GM12801 (cell line): ENCODE measurements around the gene STK32B.

Experiments used
- TF ChIP-seq, protein P1 (sequence below): IDR thresholded peaks from one replicate; pipeline ENCODE4 v1.5.1; 2011; ENCODE audit warnings: control low read depth; ENCODE audit not compliant: insufficient read length; ENCODE audit errors: extremely low read depth

Gene STK32B

DNA sequence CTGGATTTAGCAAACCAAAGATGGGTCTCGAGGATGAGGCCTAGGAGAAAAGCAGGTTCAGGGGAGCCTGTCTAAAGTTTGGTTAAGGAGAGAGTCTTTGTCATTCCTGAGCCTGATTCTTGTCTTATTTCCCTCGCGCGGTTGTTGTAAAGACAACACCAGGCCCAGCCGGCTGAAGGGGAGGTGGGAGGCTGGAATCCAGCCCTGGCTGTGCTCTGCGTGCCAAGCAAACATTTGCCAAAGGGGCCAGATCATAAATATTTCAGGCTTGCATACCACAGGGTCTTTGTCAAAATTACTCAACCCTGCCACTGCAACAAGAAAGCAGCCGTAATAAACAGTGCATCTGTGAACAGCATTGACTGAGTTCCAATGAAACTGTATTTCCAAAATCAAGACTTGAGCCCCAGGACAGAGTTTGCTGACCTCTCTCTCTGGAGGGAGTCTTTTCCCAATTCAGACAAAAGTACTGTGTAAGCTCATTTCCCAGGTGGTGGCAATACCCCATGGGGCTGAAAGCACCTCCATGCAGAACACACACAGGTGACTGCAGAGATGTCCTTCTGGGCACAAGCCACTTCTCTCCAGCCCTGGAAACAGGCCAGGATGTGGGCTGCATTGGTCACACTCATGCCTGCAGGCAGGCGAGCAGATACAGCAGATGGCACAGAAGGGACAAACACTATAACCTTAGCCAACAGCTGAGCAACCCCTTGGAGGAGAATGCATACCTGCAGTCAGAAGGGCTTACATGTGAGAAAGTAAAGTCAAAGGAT lies 320.3 kb downstream of the STK32B start:
- TF ChIP-seq, protein P1, sequence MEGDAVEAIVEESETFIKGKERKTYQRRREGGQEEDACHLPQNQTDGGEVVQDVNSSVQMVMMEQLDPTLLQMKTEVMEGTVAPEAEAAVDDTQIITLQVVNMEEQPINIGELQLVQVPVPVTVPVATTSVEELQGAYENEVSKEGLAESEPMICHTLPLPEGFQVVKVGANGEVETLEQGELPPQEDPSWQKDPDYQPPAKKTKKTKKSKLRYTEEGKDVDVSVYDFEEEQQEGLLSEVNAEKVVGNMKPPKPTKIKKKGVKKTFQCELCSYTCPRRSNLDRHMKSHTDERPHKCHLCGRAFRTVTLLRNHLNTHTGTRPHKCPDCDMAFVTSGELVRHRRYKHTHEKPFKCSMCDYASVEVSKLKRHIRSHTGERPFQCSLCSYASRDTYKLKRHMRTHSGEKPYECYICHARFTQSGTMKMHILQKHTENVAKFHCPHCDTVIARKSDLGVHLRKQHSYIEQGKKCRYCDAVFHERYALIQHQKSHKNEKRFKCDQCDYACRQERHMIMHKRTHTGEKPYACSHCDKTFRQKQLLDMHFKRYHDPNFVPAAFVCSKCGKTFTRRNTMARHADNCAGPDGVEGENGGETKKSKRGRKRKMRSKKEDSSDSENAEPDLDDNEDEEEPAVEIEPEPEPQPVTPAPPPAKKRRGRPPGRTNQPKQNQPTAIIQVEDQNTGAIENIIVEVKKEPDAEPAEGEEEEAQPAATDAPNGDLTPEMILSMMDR = no peak

DNA sequence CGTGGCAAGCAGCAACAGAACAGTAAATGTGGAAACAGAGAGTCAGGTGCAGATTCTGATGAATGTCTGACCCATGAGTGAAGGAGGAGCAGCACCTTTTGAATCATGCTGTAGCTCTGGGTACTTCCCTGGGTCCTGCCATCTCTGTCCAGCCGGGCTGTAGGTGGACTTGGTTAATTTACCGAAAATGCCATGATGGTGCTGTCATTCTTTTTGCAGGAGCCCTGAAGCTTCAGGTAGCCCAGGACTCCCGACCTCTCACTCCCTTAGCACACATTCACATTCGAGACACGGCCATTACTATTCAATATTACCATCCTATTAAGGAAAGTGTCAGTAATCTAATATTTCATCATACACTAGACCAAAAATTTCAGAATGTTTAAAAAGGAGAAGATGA lies 320.9 kb downstream of the STK32B start:
- TF ChIP-seq, protein P1 = no peak

DNA sequence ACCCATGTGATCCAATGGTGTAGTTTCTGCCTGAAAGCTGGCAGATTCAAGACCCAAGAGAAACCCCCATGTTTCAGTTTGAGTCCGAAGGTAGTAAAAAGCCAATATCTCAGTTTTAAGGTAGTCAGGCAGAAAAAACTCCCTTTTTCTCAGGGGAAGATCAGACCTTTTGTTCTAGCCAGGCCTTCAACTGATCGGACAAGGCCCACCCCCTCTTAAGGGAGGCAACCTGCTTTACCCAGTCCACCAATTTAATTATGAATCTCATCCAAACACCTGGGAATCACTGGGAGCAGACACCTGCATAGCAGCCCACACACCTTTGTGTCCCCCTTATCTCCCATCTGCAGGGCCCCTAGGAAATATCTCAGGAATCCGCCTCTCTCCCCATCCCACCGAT lies 322.0 kb downstream of the STK32B start:
- TF ChIP-seq, protein P1 = no peak

DNA sequence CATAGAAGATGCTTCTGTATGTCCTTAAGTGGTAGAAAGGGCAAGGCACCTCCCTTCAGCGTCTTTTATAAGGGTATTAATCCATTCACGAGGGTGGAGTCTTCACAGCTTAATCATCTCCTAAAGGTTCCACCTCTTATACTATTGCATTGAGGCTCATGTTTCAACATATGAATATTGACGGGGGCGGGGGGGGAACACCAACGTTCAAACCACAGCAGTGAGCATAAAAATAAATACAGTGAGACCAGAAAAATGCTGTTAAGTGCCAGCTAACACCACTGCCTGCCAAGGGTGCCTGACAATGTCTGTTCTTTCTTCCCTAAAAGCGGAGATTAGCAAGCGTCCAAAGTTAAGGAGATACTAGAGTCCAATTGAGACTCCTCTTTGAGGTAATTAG lies 323.3 kb downstream of the STK32B start:
- TF ChIP-seq, protein P1 = no peak

DNA sequence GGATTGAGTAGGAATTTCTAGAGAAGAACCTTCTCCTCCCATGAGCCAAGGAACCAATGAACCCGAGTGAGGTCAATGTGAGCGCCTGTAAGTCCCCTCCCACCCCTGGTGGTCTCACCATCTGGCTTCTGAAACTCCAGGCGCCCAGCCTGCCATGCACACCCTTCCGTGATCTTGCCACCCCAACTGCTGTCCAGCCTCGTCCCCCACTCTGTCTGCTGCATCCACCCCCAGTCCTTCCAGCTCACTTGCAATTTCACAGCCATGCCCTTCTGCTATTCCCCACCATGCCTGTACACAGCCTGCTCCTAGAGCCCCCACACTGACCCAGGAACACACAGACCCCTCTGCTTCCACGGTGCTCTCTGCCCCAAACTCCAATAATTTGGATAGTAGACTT lies 323.7 kb downstream of the STK32B start:
- TF ChIP-seq, protein P1 = no peak

DNA sequence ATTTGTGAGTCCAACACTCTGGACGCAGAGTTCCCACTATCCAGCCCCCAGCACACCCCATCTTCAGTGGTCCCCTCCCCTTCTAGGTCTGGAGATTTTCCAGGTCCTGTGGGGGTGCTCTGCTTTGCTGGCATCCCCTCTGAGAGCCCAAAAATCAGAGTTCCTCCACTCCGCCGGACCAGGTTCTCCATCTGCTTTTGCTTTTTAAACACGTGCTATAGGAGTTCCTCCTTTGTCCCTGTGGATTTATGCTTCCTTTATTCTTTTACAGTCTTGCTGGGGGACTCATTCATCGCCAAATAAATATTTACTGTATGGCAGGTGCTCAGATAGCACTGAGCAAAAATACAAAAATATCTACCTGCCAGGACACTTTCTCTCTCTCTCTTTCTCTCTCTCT lies 324.7 kb downstream of the STK32B start:
- TF ChIP-seq, protein P1 = no peak

DNA sequence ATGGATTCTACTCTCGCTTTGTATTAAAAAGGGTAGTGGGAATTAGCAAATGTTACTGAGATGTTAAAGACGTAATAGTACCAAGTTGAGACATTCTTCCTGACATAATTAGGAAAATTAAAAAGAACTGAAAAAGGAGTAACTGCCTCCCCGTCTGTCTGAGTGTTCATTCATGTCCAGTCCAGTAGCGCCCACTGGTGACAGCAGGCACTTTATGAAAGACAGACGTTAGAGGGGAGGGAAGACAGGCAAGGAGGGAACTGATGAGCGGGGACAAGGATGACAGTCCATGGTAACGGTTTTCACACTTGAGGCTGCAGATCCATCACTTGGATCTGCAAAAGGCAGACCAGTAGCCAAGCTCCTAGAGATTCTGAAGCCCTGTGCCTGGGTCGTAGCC lies 326.7 kb downstream of the STK32B start:
- TF ChIP-seq, protein P1 = no peak
